ENCODE data around the gene KREMEN1.

Gene KREMEN1

DNA sequence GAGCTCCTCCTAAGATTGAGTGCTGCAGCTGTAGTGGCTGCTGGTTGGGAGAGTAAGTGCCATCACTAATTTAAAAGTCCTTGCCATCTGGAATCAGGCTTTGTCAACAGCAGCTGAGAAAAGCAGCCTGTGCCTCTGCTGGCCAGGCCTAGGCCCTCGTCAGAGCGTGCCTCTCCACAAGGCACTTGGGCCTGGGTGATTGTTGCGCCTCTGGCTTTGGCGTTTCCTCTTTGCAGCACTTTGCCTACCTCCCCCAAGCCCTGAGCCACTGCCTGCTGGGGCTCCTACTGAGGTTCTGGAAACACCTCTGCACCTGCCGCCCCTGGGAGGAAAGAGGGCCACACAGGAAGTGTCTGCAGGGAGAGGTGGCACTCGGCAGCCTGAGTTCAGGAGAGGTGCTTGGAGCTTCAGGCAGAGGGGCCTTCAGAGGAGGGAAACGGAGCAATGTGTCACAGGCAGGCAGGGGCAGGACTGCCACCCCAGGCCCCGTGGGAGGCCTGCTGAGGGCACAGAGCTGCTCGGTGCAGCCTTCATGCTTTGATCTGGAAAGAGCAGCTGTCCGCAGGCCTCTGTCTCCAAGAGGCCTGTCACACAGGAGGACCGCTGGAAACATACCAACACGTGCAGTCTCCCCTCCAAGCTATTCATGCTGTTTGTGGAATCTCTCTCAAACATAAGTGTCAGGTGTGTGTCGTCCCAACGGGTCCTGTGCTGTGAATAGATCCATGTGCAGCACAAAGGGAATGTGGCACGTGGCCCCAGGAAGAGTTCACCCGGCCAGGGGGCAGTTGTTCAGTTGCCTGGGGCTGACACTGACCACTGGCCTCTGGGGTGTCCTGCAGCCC lies 71.3 kb downstream of the KREMEN1 start:
- in situ Hi-C loops (cut with HindIII; ENCODE audit: low sequenced_read_pairs) = no loop called here
- no peak for DNase-seq (ENCODE audit: low read depth, low spot score)
- H3K4me3 ChIP-seq (ENCODE audit: low read depth, low read length) = no peak overlapping the region
- no peak for TF ChIP-seq CTCF (IDR thresholded peaks at IDR 0.05; ENCODE audit: low read depth, low read length)

- TF ChIP-seq CTCF (IDR thresholded peaks at IDR 0.05; ENCODE audit: low read depth, low read length) = no peak
- in situ Hi-C loops (cut with HindIII; ENCODE audit: low sequenced_read_pairs) = no loop called here
- H3K4me3 ChIP-seq (ENCODE audit: low read depth, low read length) = no peak overlapping the region
- no peak for DNase-seq (ENCODE audit: low read depth, low spot score)
Observed at GRCh38 chr22:29144786-29145160, 71.9 kb downstream of the KREMEN1 start.

GRCh38 chr22:29145321-29146072 lies 72.7 kb downstream of the KREMEN1 start:
- DNase-seq (ENCODE audit: low read depth, low spot score) = no peak
- in situ Hi-C loops (cut with HindIII; ENCODE audit: low sequenced_read_pairs) = no loop called here
- H3K4me3 ChIP-seq (ENCODE audit: low read depth, low read length) = no peak overlapping the region
- TF ChIP-seq CTCF (IDR thresholded peaks at IDR 0.05; ENCODE audit: low read depth, low read length) = no peak

DNA sequence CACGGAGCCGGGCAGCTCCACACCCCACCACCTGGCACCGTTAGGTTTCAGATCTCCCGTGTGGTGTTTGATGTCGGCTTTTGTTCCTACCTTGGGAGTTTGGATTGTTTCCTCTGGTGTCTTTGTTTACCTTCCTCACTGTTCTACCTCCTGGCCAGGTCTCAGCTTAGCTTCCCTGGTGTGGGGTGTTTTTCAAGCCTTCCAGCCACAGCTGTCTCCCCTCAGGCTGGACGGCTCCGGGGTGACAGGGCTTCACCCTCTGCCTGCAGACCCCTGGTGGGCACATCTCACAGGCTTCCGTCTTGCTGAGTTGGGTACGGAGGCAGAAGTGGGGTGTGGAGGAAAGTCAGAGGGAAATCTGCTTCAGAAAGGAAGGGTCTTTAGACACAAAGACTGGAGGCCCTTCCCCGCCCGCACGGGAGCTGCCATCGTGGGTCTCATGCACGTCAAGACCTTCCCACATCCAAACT lies 73.3 kb downstream of the KREMEN1 start:
- no peak for DNase-seq (ENCODE audit: low read depth, low spot score)
- TF ChIP-seq CTCF (IDR thresholded peaks at IDR 0.05; ENCODE audit: low read depth, low read length) = no peak
- no peak overlapping the region for H3K4me3 ChIP-seq (ENCODE audit: low read depth, low read length)
- in situ Hi-C loops (cut with HindIII; ENCODE audit: low sequenced_read_pairs) = no loop called here

GRCh38 chr22:29146771-29147170 lies 73.9 kb downstream of the KREMEN1 start:
- no peak for DNase-seq (ENCODE audit: low read depth, low spot score)
- TF ChIP-seq CTCF (IDR thresholded peaks at IDR 0.05; ENCODE audit: low read depth, low read length) = no peak
- H3K4me3 ChIP-seq (ENCODE audit: low read depth, low read length) = no peak overlapping the region
- in situ Hi-C loops (cut with HindIII; ENCODE audit: low sequenced_read_pairs) = no loop called here

DNA sequence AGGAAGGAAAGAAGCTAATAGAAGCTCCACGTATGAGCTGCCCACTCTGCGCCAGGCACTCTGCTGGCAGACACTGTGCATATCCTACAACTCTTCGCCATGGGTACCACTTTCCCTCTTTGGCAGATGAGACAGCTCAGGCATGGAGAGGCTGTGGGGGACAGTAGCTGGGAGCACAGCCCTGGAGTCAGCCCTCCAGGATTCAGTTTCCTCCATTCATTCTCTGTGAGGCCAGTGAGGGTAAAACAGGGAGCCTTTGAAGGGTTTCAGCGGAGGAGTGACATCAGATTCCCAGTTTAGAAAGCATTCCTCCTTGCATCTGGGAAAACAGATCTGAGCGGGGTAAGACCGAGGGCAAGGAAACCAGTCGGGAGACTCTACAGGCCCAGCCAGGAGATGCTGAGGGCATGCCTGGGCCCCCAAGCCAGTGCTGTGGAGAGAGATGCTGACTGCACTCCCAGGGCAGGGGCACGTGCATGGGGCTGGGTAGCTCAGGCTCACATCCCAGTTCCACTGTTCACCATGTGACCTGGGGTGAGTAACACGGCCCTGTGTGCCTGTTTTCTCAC lies 74.6 kb downstream of the KREMEN1 start:
- in situ Hi-C loops (cut with HindIII; ENCODE audit: low sequenced_read_pairs) = no loop called here
- TF ChIP-seq CTCF (IDR thresholded peaks at IDR 0.05; ENCODE audit: low read depth, low read length) = no peak

More for the DNA sequence above, 74.6 kb downstream of the KREMEN1 start:
- DNase-seq (ENCODE audit: low read depth, low spot score) = no peak
- no peak overlapping the region for H3K4me3 ChIP-seq (ENCODE audit: low read depth, low read length)

Measured in astrocyte of the spinal cord (primary cell).